H1 (cell line): ENCODE measurements around the gene NUDT3. TPM values are rescaled to one million over a fixed set of nuclear protein-coding genes. Genes with fewer than 3 reads are reported as not detected.

Source experiments
- ATF3 ChIP-seq: IDR thresholded peaks from 2 replicates; pipeline ENCODE4 v1.6.1; 2011; ENCODE audit warnings: low read depth, mild to moderate bottlenecking, low read length; ENCODE audit not compliant: insufficient read depth
- BRCA1 ChIP-seq: IDR thresholded peaks from 2 replicates; pipeline ENCODE4 v1.6.1; 2012; ENCODE audit warnings: low read depth, low read length, improper control_type of control experiment
- CTCF ChIP-seq, 3 experiments: IDR thresholded peaks; 1 replicate in 2 of 3; 2 replicates in 1 of 3; pipeline versions ENCODE4 v1.5.1 to v1.6.1; 2011; ENCODE audit warnings: low read length in 3 of 3, mild to moderate bottlenecking in 3 of 3, inconsistent platforms in 2 of 3, low read depth in 1 of 3, moderate library complexity in 1 of 3; ENCODE audit not compliant: insufficient read depth in 1 of 3; ENCODE audit errors: control extremely low read depth in 1 of 3
- EZH2 ChIP-seq: fragments of 200-600 bp; sonication (generic); IDR thresholded peaks from 2 replicates; pipeline ENCODE4 v1.7.1; 2012; ENCODE audit warnings: low read depth, mild to moderate bottlenecking, moderate library complexity, low read length, inconsistent platforms; ENCODE audit not compliant: severe bottlenecking
- JUN ChIP-seq: IDR thresholded peaks from 2 replicates; pipeline ENCODE4 v1.6.1; 2011; ENCODE audit warnings: low read depth, mild to moderate bottlenecking, improper control_type of control experiment, low read length
- MAFK ChIP-seq: IDR thresholded peaks from 2 replicates; pipeline ENCODE4 v1.6.1; 2012; ENCODE audit warnings: low read depth, mild to moderate bottlenecking, improper control_type of control experiment, low read length
- NANOG ChIP-seq: IDR thresholded peaks from 2 replicates; pipeline ENCODE4 v1.6.1; 2011; ENCODE audit warnings: low read length, low read depth, mild to moderate bottlenecking, inconsistent platforms; ENCODE audit not compliant: insufficient read depth, poor library complexity, severe bottlenecking
- RNF2 ChIP-seq: fragments of 200-900, 300-1000 bp; sonication (generic); IDR thresholded peaks from 2 replicates; pipeline ENCODE4 v1.7.1; 2016; ENCODE audit warnings: borderline replicate concordance, low read depth, mild to moderate bottlenecking, antibody characterized with exemption, low read length; ENCODE audit not compliant: poor library complexity, severe bottlenecking; ENCODE audit errors: missing control alignments
- TEAD4 ChIP-seq: IDR thresholded peaks from 2 replicates; pipeline ENCODE4 v1.6.1; 2012; ENCODE audit warnings: low read depth, low read length, inconsistent platforms, mixed read lengths
- polyA plus RNA-seq, 7 experiments: library from polyadenylated mRNA; depleted of rRNA in 3 of 7; stranded (reverse) in 5 of 7; unstranded in 2 of 7; fragments of >200 nt in 5 of 7; fragments of 200-250 nt in 2 of 7; gene quantifications; 1 replicate in 5 of 7; 2 replicates in 1 of 7; 4 replicates in 1 of 7; pipeline versions ENCODE4 v1.2.1 to v1.2.3, GENCODE V29; 2011 to 2013; ENCODE audit warnings: missing spikeins in 2 of 7, mixed read lengths in 2 of 7
- total RNA-seq: library from RNA; stranded (reverse); fragmentation: NEBNext Ultra II Directional; extraction: Animal tissue kit (Norgen Biotek cat#: 25700); gene quantifications from 2 replicates; pipeline ENCODE4 v1.2.1, GENCODE V29; 2021

The NUDT3 gene
- total and polyA plus RNA-seq, 2 of the 8 experiments (the other 6 are each of a cell fraction or from before 2014, with no cell fraction given): 14.1 to 36.9 TPM

DNA sequence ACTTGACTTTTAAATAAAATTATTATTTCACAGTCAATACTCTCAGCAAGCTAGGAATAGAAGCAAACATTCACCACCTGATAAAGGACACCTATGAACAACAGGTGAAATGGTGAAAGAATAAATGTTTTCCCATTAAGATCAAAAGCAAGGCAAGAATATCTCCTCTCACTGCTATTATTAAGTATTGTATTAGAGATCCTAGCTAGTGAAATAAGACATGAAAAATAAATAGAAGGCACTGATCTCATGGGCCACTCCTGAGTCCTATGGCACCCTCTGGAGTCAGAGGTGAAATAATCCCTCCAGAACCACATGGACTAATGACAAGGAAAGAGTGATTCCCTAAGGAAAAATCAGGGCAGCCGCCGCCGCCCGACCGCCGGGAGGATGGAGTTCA, 4.0 kb upstream of the NUDT3 start (continued):
- TF ChIP-seq TEAD4 (no peak), EZH2 (no peak), NANOG (no peak), MAFK (no peak), BRCA1 (no peak), CTCF (IDR thresholded peaks at IDR 0.05; ENCODE audit: control extremely low read depth in 1 of 3, insufficient read depth in 1 of 3, low read depth in 1 of 3, low read length in 3 of 3) (no peak), ATF3 (no peak), JUN (no peak), RNF2 (no peak)
